HG03575 (cell line): ENCODE data around the gene RBP7.
"Not testable (repeated sequence)": the region's sequence is repeated elsewhere in the genome, so short reads cannot be mapped to it uniquely, and the experiment has no call there.

Experiments used
- ATAC-seq: cut with Tn5 transposase; IDR thresholded peaks from one replicate; pipeline ENCODE4 v1.9.1; 2021; ENCODE audit not compliant: unreplicated experiment, insufficient number of reproducible peaks, low FRiP score; ENCODE audit errors: extremely low read depth

The RBP7 gene

GRCh38 chr1:9996624-9997582 lies at the start of gene RBP7:
Gene RBP7 (plus strand): TSS chr1:9997228. CDS start chr1:9997259, 31 bp downstream.
- no peak for ATAC-seq

DNA sequence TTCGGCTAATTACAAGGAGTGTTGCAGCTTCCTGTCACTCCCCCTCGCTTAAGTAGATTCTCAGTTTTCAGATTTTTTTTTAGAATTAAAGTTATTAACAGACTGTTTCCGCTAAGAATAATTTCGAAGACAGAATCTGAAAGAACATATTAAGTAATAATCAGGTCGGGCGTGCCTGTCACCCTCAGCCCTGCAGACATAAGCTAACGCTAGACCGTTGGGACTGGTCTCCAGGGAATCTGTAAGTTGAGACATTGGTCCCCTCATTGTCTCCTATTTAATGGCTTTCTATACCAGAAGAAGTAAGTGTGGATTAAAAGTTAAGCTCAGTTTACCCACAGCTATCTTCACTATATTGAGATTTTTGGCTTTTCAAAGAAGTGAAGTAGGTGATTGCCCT lies 39.3 kb upstream of the RBP7 start:
- ATAC-seq = no peak

GRCh38 chr1:9960011-9960410 lies 37.0 kb upstream of the RBP7 start:
- no peak for ATAC-seq

- no peak for ATAC-seq
These were observed 36.1 kb upstream of the RBP7 start for GRCh38 chr1:9960706-9961562.

DNA sequence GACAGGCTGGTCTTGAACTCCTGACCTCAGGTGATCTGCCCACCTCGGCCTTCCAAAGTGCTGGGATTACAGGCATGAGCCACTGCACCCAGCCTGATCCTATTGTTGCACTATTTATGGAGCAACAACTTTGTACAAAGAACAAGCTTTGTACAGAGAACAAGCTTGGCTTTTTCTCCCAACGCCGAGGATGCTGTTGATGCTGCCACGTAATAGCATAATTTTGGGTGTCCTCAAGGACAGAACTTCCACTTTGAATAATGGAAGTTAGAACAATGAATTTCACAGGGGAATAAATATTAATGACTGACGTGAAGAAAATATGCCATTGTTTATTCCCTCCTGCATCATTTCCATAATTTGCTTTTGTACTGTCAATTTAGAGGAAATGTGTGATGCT lies 12.8 kb upstream of the RBP7 start:
- no peak for ATAC-seq

GRCh38 chr1:9985001-9985400 lies 12.0 kb upstream of the RBP7 start:
- no peak for ATAC-seq

DNA sequence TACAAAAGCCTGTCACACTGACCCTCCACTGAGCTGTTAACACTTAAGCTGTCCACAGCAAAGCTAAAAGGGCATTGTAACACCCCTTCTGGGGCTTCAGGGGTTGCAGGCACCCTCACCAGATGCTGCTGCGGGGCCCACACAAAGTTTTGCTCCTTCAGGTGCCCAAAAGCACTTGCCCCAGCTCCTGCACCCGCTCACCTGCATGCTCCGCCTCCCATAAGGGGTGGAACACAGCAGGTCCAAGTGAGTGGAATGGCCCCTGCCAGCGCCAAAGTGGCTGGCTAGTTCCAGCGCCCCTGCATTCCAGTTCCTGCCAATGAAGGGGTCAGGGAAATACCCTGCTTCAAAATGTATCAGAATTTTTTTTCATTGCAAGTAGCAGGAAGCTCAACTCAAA lies 7.3 kb upstream of the RBP7 start:
- ATAC-seq = no peak

DNA sequence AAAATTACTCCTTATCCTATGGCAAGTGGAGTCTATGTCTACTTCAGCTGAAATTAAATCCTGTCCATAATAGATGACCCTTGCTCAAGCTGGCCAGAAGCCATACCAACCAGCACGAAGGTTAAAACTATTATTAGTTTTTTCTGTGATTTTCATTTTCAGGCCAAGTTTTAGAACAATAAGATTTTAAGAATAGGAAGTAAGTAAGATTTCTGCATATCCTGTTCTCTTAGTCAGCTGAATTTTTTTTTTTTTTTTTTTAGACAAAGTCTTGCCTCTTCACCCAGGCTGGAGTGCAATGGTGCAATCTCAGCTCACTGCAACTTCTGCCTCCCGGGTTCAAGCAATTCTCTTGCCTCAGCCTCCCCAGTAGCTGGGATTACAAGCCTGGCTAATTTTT lies 6.1 kb upstream of the RBP7 start:
- ATAC-seq = no peak

GRCh38 chr1:9992910-9993309 lies 4.1 kb upstream of the RBP7 start:
- no peak for ATAC-seq

DNA sequence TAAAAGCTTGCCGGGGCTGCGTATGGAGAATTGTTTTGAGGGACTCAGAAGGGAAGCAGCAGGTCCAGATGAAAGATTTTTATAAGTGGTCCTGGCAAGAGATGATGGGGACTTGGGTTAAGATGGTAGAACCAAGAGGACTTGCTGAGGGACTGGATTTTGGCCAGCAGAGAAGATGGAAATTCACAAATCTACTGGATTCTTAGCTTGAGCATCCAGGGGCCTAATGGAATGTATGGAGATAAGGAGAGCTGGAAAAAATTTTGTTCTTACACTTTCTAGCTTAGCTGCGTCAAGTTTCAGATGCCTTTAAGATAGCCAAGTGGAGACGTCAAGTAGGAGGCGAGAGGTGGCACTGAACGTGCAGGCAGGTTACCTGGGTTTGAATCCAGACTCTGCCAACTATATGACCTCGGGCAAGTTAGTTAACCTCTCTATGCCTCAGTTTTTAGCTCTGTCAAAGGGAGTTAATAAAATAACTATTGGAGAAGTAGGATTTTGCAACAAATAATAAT lies 3.4 kb upstream of the RBP7 start:
- no peak for ATAC-seq

GRCh38 chr1:10001016-10001665 lies 4.1 kb downstream of the RBP7 start:
- no peak for ATAC-seq

- not testable (repeated sequence) for ATAC-seq
These were observed 8.2 kb downstream of the RBP7 start for GRCh38 chr1:10005248-10005647.

GRCh38 chr1:10007169-10007568 lies 10.1 kb downstream of the RBP7 start:
- no peak for ATAC-seq

- no peak for ATAC-seq
These were observed 17.0 kb downstream of the RBP7 start for GRCh38 chr1:10014016-10014415.

GRCh38 chr1:10019561-10019960 lies 22.5 kb downstream of the RBP7 start:
- no peak for ATAC-seq

GRCh38 chr1:10020086-10020485 lies 23.1 kb downstream of the RBP7 start:
- ATAC-seq = no peak

GRCh38 chr1:10020678-10021077 lies 23.6 kb downstream of the RBP7 start:
- not testable (repeated sequence) for ATAC-seq

DNA sequence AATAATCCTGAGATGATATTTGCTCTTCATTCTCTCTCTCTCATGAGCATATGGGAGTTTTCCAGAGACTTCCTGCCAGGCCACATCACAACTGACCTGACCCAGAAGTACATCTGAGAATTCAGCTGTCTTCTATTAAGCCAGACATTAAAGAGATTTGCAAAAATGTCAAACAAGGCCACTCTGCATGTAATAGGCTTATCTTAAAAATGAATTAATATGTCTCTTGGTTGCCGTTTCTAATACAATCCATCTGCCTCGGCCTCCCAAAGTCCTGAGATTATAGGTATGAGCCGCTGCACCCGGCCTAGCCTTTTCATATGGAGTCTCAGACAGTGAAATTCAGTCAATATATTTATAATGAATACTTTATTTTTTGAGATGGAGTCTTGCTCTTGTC lies 25.0 kb downstream of the RBP7 start:
- ATAC-seq = not testable (repeated sequence)

- ATAC-seq = no peak
These were observed 25.6 kb downstream of the RBP7 start for GRCh38 chr1:10022656-10023055.
